ENCODE results near the gene TUFT1.

The TUFT1 gene

DNA sequence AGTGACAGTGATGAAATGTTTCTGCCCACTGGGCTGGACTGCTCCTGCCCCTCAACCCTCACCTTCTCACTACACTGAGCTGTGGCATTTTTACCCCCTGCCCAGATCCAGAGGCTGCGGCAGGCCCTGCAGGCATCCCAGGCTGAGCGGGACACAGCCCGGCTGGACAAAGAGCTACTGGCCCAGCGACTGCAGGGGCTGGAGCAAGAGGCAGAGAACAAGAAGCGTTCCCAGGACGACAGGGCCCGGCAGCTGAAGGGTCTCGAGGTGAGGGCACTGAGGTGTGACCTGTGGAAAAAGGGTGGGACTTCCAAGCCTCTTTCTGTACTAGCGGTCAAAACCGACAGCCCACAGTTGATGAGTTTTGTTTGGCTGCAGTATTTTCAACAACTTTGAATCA is 6.2 kb upstream of the TUFT1 start:
- FAIRE-seq, result no peak
- no peak for TF ChIP-seq POLR2A (IDR thresholded peaks at IDR 0.05; ENCODE audit: low read depth, low read length)
- TF ChIP-seq SPI1 (IDR thresholded peaks at IDR 0.05; ENCODE audit: low read depth, low read length), result no peak
- TF ChIP-seq TAF1 (IDR thresholded peaks at IDR 0.05; ENCODE audit: low read depth, low read length), result no peak
- TF ChIP-seq PAX5 (IDR thresholded peaks at IDR 0.05; ENCODE audit: insufficient read depth, low read length, severe bottlenecking), result no peak
- no peak for TF ChIP-seq POU2F2 (IDR thresholded peaks at IDR 0.05; ENCODE audit: low read depth, low read length)
- no peak for TF ChIP-seq POLR2AphosphoS5 (IDR thresholded peaks at IDR 0.05; ENCODE audit: low read depth, low read length)
- no peak for DNase-seq (ENCODE audit: insufficient read length, low spot score)

- DNase-seq (ENCODE audit: insufficient read length, low spot score) (peak; percentile 63), FAIRE-seq (peak; percentile 77)
- no peak for TF ChIP-seq POLR2A (IDR thresholded peaks at IDR 0.05; ENCODE audit: low read depth, low read length)
- TF ChIP-seq PAX5 (IDR thresholded peaks at IDR 0.05; ENCODE audit: insufficient read depth, low read length, severe bottlenecking), result no peak
- no peak for TF ChIP-seq TAF1 (IDR thresholded peaks at IDR 0.05; ENCODE audit: low read depth, low read length)
- TF ChIP-seq POU2F2 (IDR thresholded peaks at IDR 0.05; ENCODE audit: low read depth, low read length), result no peak
Observed at GRCh38 chr1:151534662-151535278, 5.3 kb upstream of the TUFT1 start.

- TF ChIP-seq POLR2AphosphoS5 (IDR thresholded peaks at IDR 0.05; ENCODE audit: low read depth, low read length) (no peak), POLR2A (IDR thresholded peaks at IDR 0.05; ENCODE audit: low read depth, low read length) (no peak), TAF1 (IDR thresholded peaks at IDR 0.05; ENCODE audit: low read depth, low read length) (no peak), PAX5 (IDR thresholded peaks at IDR 0.05; ENCODE audit: insufficient read depth, low read length, severe bottlenecking) (no peak), POU2F2 (IDR thresholded peaks at IDR 0.05; ENCODE audit: low read depth, low read length) (no peak), SPI1 (IDR thresholded peaks at IDR 0.05; ENCODE audit: low read depth, low read length) (no peak)
- FAIRE-seq, result no peak
- no peak for DNase-seq (ENCODE audit: insufficient read length, low spot score)
Observed at GRCh38 chr1:151535326-151536271, 4.5 kb upstream of the TUFT1 start.

DNA sequence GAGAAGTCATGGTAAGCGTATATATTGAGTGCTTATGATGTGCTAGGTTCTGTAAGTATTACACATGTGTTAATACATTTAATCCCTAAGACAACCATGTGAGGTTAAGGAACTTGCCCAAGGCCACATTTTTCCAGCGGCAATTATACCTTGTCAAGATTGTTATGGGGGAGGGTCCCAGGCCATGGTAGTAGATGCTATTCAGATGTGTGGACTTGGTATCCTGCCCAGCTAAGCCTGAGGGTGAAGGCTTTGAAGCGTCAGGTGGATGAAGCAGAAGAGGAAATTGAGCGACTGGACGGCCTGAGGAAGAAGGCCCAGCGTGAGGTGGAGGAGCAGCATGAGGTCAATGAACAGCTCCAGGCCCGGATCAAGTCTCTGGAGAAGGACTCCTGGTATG is 3.6 kb upstream of the TUFT1 start:
- no peak for TF ChIP-seq PAX5 (IDR thresholded peaks at IDR 0.05; ENCODE audit: insufficient read depth, low read length, severe bottlenecking)
- no peak for TF ChIP-seq TAF1 (IDR thresholded peaks at IDR 0.05; ENCODE audit: low read depth, low read length)
- no peak for TF ChIP-seq SPI1 (IDR thresholded peaks at IDR 0.05; ENCODE audit: low read depth, low read length)
- TF ChIP-seq POU2F2 (IDR thresholded peaks at IDR 0.05; ENCODE audit: low read depth, low read length), result no peak
- DNase-seq (ENCODE audit: insufficient read length, low spot score) (no peak), FAIRE-seq (no peak)

DNA sequence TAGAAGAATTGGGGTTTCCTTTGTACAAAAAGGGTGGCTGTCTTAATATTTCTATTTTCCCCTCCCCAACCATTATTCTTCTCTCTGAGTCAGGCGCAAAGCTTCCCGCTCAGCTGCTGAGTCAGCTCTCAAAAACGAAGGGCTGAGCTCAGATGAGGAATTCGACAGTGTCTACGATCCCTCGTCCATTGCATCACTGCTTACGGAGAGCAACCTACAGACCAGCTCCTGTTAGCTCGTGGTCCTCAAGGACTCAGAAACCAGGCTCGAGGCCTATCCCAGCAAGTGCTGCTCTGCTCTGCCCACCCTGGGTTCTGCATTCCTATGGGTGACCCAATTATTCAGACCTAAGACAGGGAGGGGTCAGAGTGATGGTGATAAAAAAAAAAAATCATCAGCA is 3.0 kb upstream of the TUFT1 start:
- DNase-seq (ENCODE audit: insufficient read length, low spot score) (no peak), FAIRE-seq (no peak)
- TF ChIP-seq TAF1 (IDR thresholded peaks at IDR 0.05; ENCODE audit: low read depth, low read length), result no peak
- TF ChIP-seq PAX5 (IDR thresholded peaks at IDR 0.05; ENCODE audit: insufficient read depth, low read length, severe bottlenecking), result no peak
- TF ChIP-seq SPI1 (IDR thresholded peaks at IDR 0.05; ENCODE audit: low read depth, low read length), result no peak
- TF ChIP-seq POLR2AphosphoS5 (IDR thresholded peaks at IDR 0.05; ENCODE audit: low read depth, low read length), result no peak
- no peak for TF ChIP-seq POLR2A (IDR thresholded peaks at IDR 0.05; ENCODE audit: low read depth, low read length)
- no peak for TF ChIP-seq POU2F2 (IDR thresholded peaks at IDR 0.05; ENCODE audit: low read depth, low read length)

DNA sequence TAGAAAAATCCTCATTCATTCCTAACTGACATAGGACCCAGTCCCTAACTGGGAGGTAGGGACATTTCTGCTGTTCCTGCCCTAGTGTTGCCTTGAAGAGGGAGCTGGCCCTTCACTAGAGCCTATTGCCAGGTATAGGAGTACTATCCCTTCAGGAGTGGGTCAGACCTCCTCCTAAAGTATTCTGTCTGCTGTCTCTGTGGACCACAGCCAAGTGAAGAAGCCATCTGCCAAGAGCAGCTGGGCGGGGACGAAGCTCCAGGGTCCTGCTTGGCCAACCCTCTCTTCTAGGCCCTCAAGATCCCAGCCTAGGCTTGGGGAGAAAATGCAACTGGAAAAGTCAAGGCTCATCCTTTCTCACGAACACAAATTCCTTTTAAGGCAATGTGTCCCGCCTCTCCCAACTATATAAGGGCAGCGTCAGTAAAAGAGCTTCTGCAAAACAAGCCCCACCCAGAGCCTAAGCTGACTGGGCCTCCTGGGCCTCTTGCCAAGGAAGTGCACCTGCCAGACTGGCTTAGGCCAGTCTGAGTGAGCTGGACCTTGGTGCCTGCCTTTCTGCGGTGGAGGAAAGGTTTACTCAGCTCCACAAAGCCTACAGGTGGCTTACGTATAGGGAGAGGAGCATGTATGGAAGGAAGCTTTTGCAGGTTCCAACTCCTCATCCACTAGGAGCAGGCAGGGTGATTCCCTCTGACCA is 638 bp upstream of the TUFT1 start:
- no peak for TF ChIP-seq SPI1 (IDR thresholded peaks at IDR 0.05; ENCODE audit: low read depth, low read length)
- no peak for TF ChIP-seq TAF1 (IDR thresholded peaks at IDR 0.05; ENCODE audit: low read depth, low read length)
- TF ChIP-seq POLR2A (IDR thresholded peaks at IDR 0.05; ENCODE audit: low read depth, low read length), result no peak
- TF ChIP-seq POU2F2 (IDR thresholded peaks at IDR 0.05; ENCODE audit: low read depth, low read length), result no peak
- TF ChIP-seq PAX5 (IDR thresholded peaks at IDR 0.05; ENCODE audit: insufficient read depth, low read length, severe bottlenecking), result no peak
- TF ChIP-seq POLR2AphosphoS5 (IDR thresholded peaks at IDR 0.05; ENCODE audit: low read depth, low read length), result no peak
- FAIRE-seq (no peak), DNase-seq (ENCODE audit: insufficient read length, low spot score) (peak; percentile 37)

- TF ChIP-seq POU2F2 (IDR thresholded peaks at IDR 0.05; ENCODE audit: low read depth, low read length), result no peak
- TF ChIP-seq POLR2AphosphoS5 (IDR thresholded peaks at IDR 0.05; ENCODE audit: low read depth, low read length), result no peak
- TF ChIP-seq SPI1 (IDR thresholded peaks at IDR 0.05; ENCODE audit: low read depth, low read length), result no peak
- no peak for TF ChIP-seq PAX5 (IDR thresholded peaks at IDR 0.05; ENCODE audit: insufficient read depth, low read length, severe bottlenecking)
- no peak for TF ChIP-seq TAF1 (IDR thresholded peaks at IDR 0.05; ENCODE audit: low read depth, low read length)
- no peak for TF ChIP-seq POLR2A (IDR thresholded peaks at IDR 0.05; ENCODE audit: low read depth, low read length)
- DNase-seq (ENCODE audit: insufficient read length, low spot score), result no peak
- no peak for FAIRE-seq
Observed at GRCh38 chr1:151540982-151541377, 871 bp downstream of the TUFT1 start.

- no peak for TF ChIP-seq POLR2AphosphoS5 (IDR thresholded peaks at IDR 0.05; ENCODE audit: low read depth, low read length)
- no peak for TF ChIP-seq SPI1 (IDR thresholded peaks at IDR 0.05; ENCODE audit: low read depth, low read length)
- TF ChIP-seq PAX5 (IDR thresholded peaks at IDR 0.05; ENCODE audit: insufficient read depth, low read length, severe bottlenecking), result no peak
- TF ChIP-seq TAF1 (IDR thresholded peaks at IDR 0.05; ENCODE audit: low read depth, low read length), result no peak
- no peak for TF ChIP-seq POU2F2 (IDR thresholded peaks at IDR 0.05; ENCODE audit: low read depth, low read length)
- no peak for TF ChIP-seq POLR2A (IDR thresholded peaks at IDR 0.05; ENCODE audit: low read depth, low read length)
Observed at GRCh38 chr1:151541752-151542151, 1.6 kb downstream of the TUFT1 start.

GRCh38 chr1:151542710-151543129 is 2.6 kb downstream of the TUFT1 start:
- no peak for FAIRE-seq
- no peak for DNase-seq (ENCODE audit: insufficient read length, low spot score)
- TF ChIP-seq TAF1 (IDR thresholded peaks at IDR 0.05; ENCODE audit: low read depth, low read length) (no peak), POLR2AphosphoS5 (IDR thresholded peaks at IDR 0.05; ENCODE audit: low read depth, low read length) (no peak), POU2F2 (IDR thresholded peaks at IDR 0.05; ENCODE audit: low read depth, low read length) (no peak), SPI1 (IDR thresholded peaks at IDR 0.05; ENCODE audit: low read depth, low read length) (no peak), POLR2A (IDR thresholded peaks at IDR 0.05; ENCODE audit: low read depth, low read length) (no peak), PAX5 (IDR thresholded peaks at IDR 0.05; ENCODE audit: insufficient read depth, low read length, severe bottlenecking) (no peak)

More at GRCh38 chr1:151541752-151542151, 1.6 kb downstream of the TUFT1 start:
- DNase-seq (ENCODE audit: insufficient read length, low spot score) (no peak), FAIRE-seq (no peak)

Measured in GM12891 (cell line).